HepG2 (cell line): ENCODE results near the gene DPP3. TPM values are rescaled to one million over a fixed set of nuclear protein-coding genes. Genes with fewer than 3 reads are reported as not detected.

ENCODE experiments used
- BHLHE40 ChIP-seq: IDR thresholded peaks from 2 replicates; pipeline ENCODE4 v1.6.1; 2011; ENCODE audit warnings: low read length, improper control_type of control experiment
- FOXJ3 ChIP-seq: sonication (generic); formaldehyde crosslinking; IDR thresholded peaks from 2 replicates; pipeline ENCODE4 v1.4.0; 2020; ENCODE audit warnings: missing genetic modification reagents, mild to moderate bottlenecking, borderline replicate concordance
- POGZ ChIP-seq: sonication (generic); formaldehyde crosslinking; IDR thresholded peaks from 2 replicates; pipeline ENCODE4 v1.4.0; 2020; ENCODE audit warnings: mild to moderate bottlenecking, missing genetic modification reagents
- POLR2G ChIP-seq: fragments of 200-400 bp; formaldehyde crosslinking; IDR thresholded peaks from 2 replicates; pipeline ENCODE4 v1.6.1; 2018; ENCODE audit warnings: mild to moderate bottlenecking, low read depth, low read length, moderate library complexity
- PRDM15 ChIP-seq: sonication (generic); formaldehyde crosslinking; IDR thresholded peaks from 2 replicates; pipeline ENCODE4 v1.4.0; 2020; ENCODE audit warnings: missing genetic modification reagents
- RELA ChIP-seq: sonication (generic); formaldehyde crosslinking; IDR thresholded peaks from 2 replicates; pipeline ENCODE4 v1.4.0; 2020; ENCODE audit warnings: missing genetic modification reagents
- SAP130 ChIP-seq: IDR thresholded peaks from 2 replicates; pipeline ENCODE4 v1.6.1; 2016; ENCODE audit warnings: low read depth
- SMAD1 ChIP-seq: sonication (generic); formaldehyde crosslinking; IDR thresholded peaks from 2 replicates; pipeline ENCODE4 v1.4.0; 2020; ENCODE audit warnings: missing genetic modification reagents, low read depth, mild to moderate bottlenecking, borderline replicate concordance
- TCF12 ChIP-seq, 2 experiments: fragments of 450-650 bp in 1 of 2; sonication (generic) in 1 of 2; formaldehyde crosslinking in 1 of 2; IDR thresholded peaks; 2 replicates each; pipeline versions ENCODE4 v1.6.1 to v1.8.0; 2017 to 2022; ENCODE audit warnings: antibody characterized with exemption in 1 of 2, mild to moderate bottlenecking in 1 of 2, missing genetic modification reagents in 1 of 2, moderate library complexity in 1 of 2
- ZFP1 ChIP-seq: IDR thresholded peaks from 2 replicates; pipeline ENCODE4 v1.6.1; 2016
- ZNF101 ChIP-seq: sonication (generic); formaldehyde crosslinking; IDR thresholded peaks from 2 replicates; pipeline ENCODE4 v1.4.0; 2020; ENCODE audit warnings: mild to moderate bottlenecking, low read depth, missing genetic modification reagents, borderline replicate concordance
- ZNF34 ChIP-seq: sonication (generic); formaldehyde crosslinking; IDR thresholded peaks from 2 replicates; pipeline ENCODE4 v1.4.0; 2020; ENCODE audit warnings: mild to moderate bottlenecking, missing genetic modification reagents, borderline replicate concordance
- ZNF558 ChIP-seq: sonication (generic); formaldehyde crosslinking; IDR thresholded peaks from 2 replicates; pipeline ENCODE4 v1.9.0; 2022; ENCODE audit warnings: mild to moderate bottlenecking, missing genetic modification reagents, borderline replicate concordance
- ZNF75D ChIP-seq: sonication (generic); formaldehyde crosslinking; IDR thresholded peaks from 2 replicates; pipeline ENCODE4 v1.8.1; 2023; ENCODE audit warnings: missing genetic modification reagents, mild to moderate bottlenecking, borderline replicate concordance
- ZNF766 ChIP-seq: sonication (generic); formaldehyde crosslinking; IDR thresholded peaks from 2 replicates; pipeline ENCODE4 v1.5.0; 2020; ENCODE audit warnings: missing genetic modification reagents, borderline replicate concordance
- ZSCAN12 ChIP-seq: sonication (generic); formaldehyde crosslinking; IDR thresholded peaks from 2 replicates; pipeline ENCODE4 v1.9.0; 2021; ENCODE audit warnings: mild to moderate bottlenecking, missing genetic modification reagents
- ZZZ3 ChIP-seq: sonication (generic); formaldehyde crosslinking; IDR thresholded peaks from 2 replicates; pipeline ENCODE4 v1.4.0; 2020; ENCODE audit warnings: missing genetic modification reagents, mild to moderate bottlenecking, borderline replicate concordance
- polyA plus RNA-seq, 8 experiments: library from polyadenylated mRNA; depleted of rRNA in 3 of 8; stranded (reverse) in 7 of 8; unstranded in 1 of 8; fragments of >200 nt; fragmentation: Illumina TruSeq in 4 of 8; extraction: Trizol in 4 of 8; gene quantifications; 2 replicates each; pipeline versions ENCODE4 v1.2.1 to v1.2.3, GENCODE V29; 2011 to 2016; ENCODE audit warnings: low read depth in 4 of 8, missing spikeins in 1 of 8, mixed read lengths in 1 of 8; ENCODE audit not compliant: insufficient read depth in 1 of 8
- total RNA-seq, 5 experiments: library from RNA; depleted of rRNA; stranded (reverse); fragments of >200 nt; fragmentation: Illumina TruSeq; extraction: Trizol; gene quantifications; 2 replicates each; pipeline ENCODE4 v1.2.3, GENCODE V29; 2016; ENCODE audit warnings: low read depth in 1 of 5
- TF ChIP-seq, protein P1 (sequence below): sonication (generic); formaldehyde crosslinking; IDR thresholded peaks from 2 replicates; pipeline ENCODE4 v1.8.0; 2022; ENCODE audit warnings: missing genetic modification reagents, mild to moderate bottlenecking, borderline replicate concordance

Gene DPP3
- total and polyA plus RNA-seq, 2 of the 13 experiments (the other 11 are each of a cell fraction or from before 2014, with no cell fraction given), result 38.4 to 59.8 TPM

DNA sequence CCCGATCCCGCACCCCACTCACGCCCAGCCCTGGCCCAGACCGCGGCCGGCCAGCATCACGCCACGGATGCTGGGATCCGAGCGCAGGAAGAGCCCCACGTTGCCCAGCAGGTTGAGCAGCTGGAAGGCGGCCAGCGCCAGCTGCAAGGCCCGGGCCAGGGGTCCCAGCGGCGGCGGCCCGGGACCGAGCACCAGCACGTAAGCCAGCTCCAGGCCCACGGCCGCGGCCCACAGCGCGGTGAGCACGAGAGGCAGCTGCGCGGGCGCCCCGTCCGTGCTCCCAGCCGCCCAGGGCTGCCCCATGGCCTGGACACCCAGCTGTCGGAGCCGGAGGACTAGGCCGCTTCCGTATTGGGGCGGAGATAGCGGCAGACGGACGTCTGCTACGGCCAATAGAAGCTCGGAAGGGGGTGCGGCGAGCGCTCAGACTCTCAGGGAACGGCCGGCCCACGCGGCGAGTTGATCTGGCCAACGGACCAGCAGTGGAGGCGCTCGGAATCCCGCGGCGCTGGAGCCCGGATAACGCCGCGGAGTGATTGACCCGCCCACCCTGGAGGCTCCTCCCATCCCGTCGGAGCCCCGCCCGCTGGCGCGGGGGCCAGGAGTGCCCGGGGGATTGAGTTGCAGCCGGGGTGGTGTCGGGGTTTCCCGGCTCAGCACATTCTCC is 65.6 kb downstream of the DPP3 start, which contains the start of gene ZDHHC24 (continued):
- TF ChIP-seq PRDM15 (CRISPR knock-in tag) (peak; percentile 58; the same call in 1 of the 2 replicates), TCF12 (IDR thresholded peaks at IDR 0.05) (no peak), TCF12 (CRISPR knock-in tag; IDR thresholded peaks at IDR 0.05) (peak; percentile 60; the same call in 1 of the 2 replicates), ZNF75D (CRISPR knock-in tag) (no peak), ZZZ3 (CRISPR knock-in tag) (peak; percentile 47; the same call in 1 of the 2 replicates), RELA (no peak), POLR2G (peak; percentile 85), SMAD1 (CRISPR knock-in tag) (peak; percentile 64; the same call in 1 of the 2 replicates), SAP130 (CRISPR knock-in tag) (peak; percentile 99), ZNF766 (peak; percentile 75; the same call in 1 of the 2 replicates), ZNF101 (CRISPR knock-in tag) (no peak), ZFP1 (no peak), ZNF558 (CRISPR knock-in tag) (no peak), ZNF34 (CRISPR knock-in tag) (0 out of 2 replicates have a peak, but pooled peaks have one; percentile 63), ZSCAN12 (CRISPR knock-in tag) (peak; percentile 14; the same call in 1 of the 2 replicates), FOXJ3 (no peak), POGZ (CRISPR knock-in tag) (0 out of 2 replicates have a peak, but pooled peaks have one; percentile 34), BHLHE40 (no peak)
- TF ChIP-seq, protein P1, sequence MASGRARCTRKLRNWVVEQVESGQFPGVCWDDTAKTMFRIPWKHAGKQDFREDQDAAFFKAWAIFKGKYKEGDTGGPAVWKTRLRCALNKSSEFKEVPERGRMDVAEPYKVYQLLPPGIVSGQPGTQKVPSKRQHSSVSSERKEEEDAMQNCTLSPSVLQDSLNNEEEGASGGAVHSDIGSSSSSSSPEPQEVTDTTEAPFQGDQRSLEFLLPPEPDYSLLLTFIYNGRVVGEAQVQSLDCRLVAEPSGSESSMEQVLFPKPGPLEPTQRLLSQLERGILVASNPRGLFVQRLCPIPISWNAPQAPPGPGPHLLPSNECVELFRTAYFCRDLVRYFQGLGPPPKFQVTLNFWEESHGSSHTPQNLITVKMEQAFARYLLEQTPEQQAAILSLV (CRISPR knock-in tag), result peak; percentile 65; the same call in 1 of the 2 replicates
